Mucosa of descending colon (tissue), 3 donors: ENCODE data around the gene AMOTL2. TPM values are rescaled to one million over a fixed set of nuclear protein-coding genes. Genes with fewer than 3 reads are reported as not detected.

ENCODE experiments used
- ATAC-seq: fragments of 200-7000 bp; cut with Tn5 transposase; one replicate; pipeline ENCODE4 v1.9.1; 2020; ENCODE audit warnings: mild to moderate bottlenecking, moderate library complexity
- DNase-seq, 3 donors: peaks; one replicate each; pipeline ENCODE4 v3.0.0-alpha.2; 2020
- H3K36me3 ChIP-seq: fragments of 200-600 bp; one replicate; pipeline ENCODE4 v1.8.0; 2021; ENCODE audit warnings: low read depth, mild to moderate bottlenecking
- H3K4me1 ChIP-seq: fragments of 200-600 bp; one replicate; pipeline ENCODE4 v1.8.0; 2021; ENCODE audit warnings: low read depth, mild to moderate bottlenecking
- H3K4me3 ChIP-seq: fragments of 200-600 bp; one replicate; pipeline ENCODE4 v1.8.0; 2021; ENCODE audit warnings: mild to moderate bottlenecking
- H3K9me3 ChIP-seq: fragments of 200-600 bp; one replicate; pipeline ENCODE4 v1.8.0; 2021; ENCODE audit warnings: mild to moderate bottlenecking
- CTCF ChIP-seq: fragments of 200-600 bp; IDR thresholded peaks from one replicate; pipeline ENCODE4 v1.8.0; 2022; ENCODE audit warnings: antibody characterized with exemption, mild to moderate bottlenecking
- intact Hi-C, 2 donors: fragments of 100-400 bp; cut with DNase I in 1 of 2; cut with micrococcal nuclease in 1 of 2; formaldehyde crosslinking; loops; one replicate each; pipeline versions ENCODE4 v1.11.0 to v1.11.1; 2022; cut with DNase I, micrococcal nuclease
- total RNA-seq, 3 donors: library from RNA; stranded (reverse); fragmentation: NEBNext Ultra II Directional in 2 of 3; extraction: Animal tissue kit (Norgen Biotek cat#: 25700) in 2 of 3; gene quantifications; one replicate each; pipeline versions ENCODE4 v1.2.1 to v1.2.4, GENCODE V29; 2021 to 2023
- donor health status: DM: no; HTN: no; CAD: no; lungs with moderate emphysema.
- donor health status: DM: no; HTN: no; CAD: no.
- donor health status: DM: no; HTN: yes; CAD: no.

Gene AMOTL2
- total RNA-seq, 3 donors from 2014 or later = 17.9 to 35.1 (median 21.2) TPM

- intact Hi-C loops = no loop called here
- ATAC-seq (no peak), DNase-seq (no peak)
- Histone ChIP-seq H3K4me3 (no peak overlapping the region), H3K36me3 (no peaks in the 10 kb centered on the region), H3K9me3 (no peaks in the 10 kb centered on the region), H3K4me1 (peaks cover 16% of the 10 kb centered on the region)
- TF ChIP-seq CTCF = no peak
Measured at GRCh38 chr3:134372396-134373270, 1.6 kb downstream of the AMOTL2 start.

GRCh38 chr3:134371542-134372324 lies 2.5 kb downstream of the AMOTL2 start:
- DNase-seq (no peak), ATAC-seq (no peak)
- Histone ChIP-seq H3K36me3 (no peaks in the 10 kb centered on the region), H3K9me3 (no peaks in the 10 kb centered on the region), H3K4me3 (no peak overlapping the region), H3K4me1 (peaks cover 20% of the 10 kb centered on the region)
- TF ChIP-seq CTCF = no peak
- intact Hi-C loops = no loop called here

GRCh38 chr3:134370611-134371531 lies 3.4 kb downstream of the AMOTL2 start:
- TF ChIP-seq CTCF = no peak
- intact Hi-C loops = no loop called here
- DNase-seq = no peak
- Histone ChIP-seq H3K4me3 (no peak overlapping the region), H3K36me3 (no peaks in the 10 kb centered on the region), H3K9me3 (no peaks in the 10 kb centered on the region), H3K4me1 (peaks cover 20% of the 10 kb centered on the region)
- ATAC-seq = no peak

- Histone ChIP-seq H3K4me3 (no peak overlapping the region), H3K9me3 (no peaks in the 10 kb centered on the region), H3K36me3 (no peaks in the 10 kb centered on the region), H3K4me1 (peaks cover 16% of the 10 kb centered on the region)
- no peak for ATAC-seq
- intact Hi-C loops = no loop called here
- no peak for TF ChIP-seq CTCF
- DNase-seq = no peak
Measured at GRCh38 chr3:134369861-134370596, 4.2 kb downstream of the AMOTL2 start.
